HEK293T (cell line): ENCODE results near the gene SNX12.

Source experiments
- ARNT ChIP-seq: fragments of 450-650 bp; IDR thresholded peaks from 2 replicates; pipeline ENCODE4 v1.6.1; 2017; ENCODE audit warnings: mild to moderate bottlenecking
- BHLHE40 ChIP-seq: fragments of 450-650 bp; IDR thresholded peaks from 2 replicates; pipeline ENCODE4 v1.6.1; 2016; ENCODE audit warnings: mild to moderate bottlenecking, moderate library complexity, borderline replicate concordance
- CTBP1 ChIP-seq: fragments of 450-650 bp; IDR thresholded peaks from 2 replicates; pipeline ENCODE4 v1.6.1; 2016; ENCODE audit warnings: borderline replicate concordance
- FOXA1 ChIP-seq: fragments of 450-650 bp; IDR thresholded peaks from 2 replicates; pipeline ENCODE4 v1.6.1; 2016; ENCODE audit warnings: mild to moderate bottlenecking
- FOXM1 ChIP-seq: fragments of 450-650 bp; IDR thresholded peaks from 2 replicates; pipeline ENCODE4 v1.6.1; 2017; ENCODE audit warnings: mild to moderate bottlenecking, borderline replicate concordance
- HDGF ChIP-seq: fragments of 450-650 bp; IDR thresholded peaks from 2 replicates; pipeline ENCODE4 v1.6.1; 2017; ENCODE audit warnings: antibody characterized with exemption, borderline replicate concordance
- LEF1 ChIP-seq: fragments of 450-650 bp; IDR thresholded peaks from 2 replicates; pipeline ENCODE4 v1.6.1; 2017; ENCODE audit warnings: mild to moderate bottlenecking, borderline replicate concordance
- NFRKB ChIP-seq: fragments of 450-650 bp; IDR thresholded peaks from 2 replicates; pipeline ENCODE4 v1.6.1; 2016; ENCODE audit warnings: mild to moderate bottlenecking, moderate library complexity
- SP1 ChIP-seq: fragments of 450-650 bp; IDR thresholded peaks from 2 replicates; pipeline ENCODE4 v1.6.1; 2017
- SUZ12 ChIP-seq: fragments of 450-650 bp; IDR thresholded peaks from 2 replicates; pipeline ENCODE4 v1.6.1; 2016; ENCODE audit warnings: mild to moderate bottlenecking
- TARDBP ChIP-seq: fragments of 450-650 bp; IDR thresholded peaks from 2 replicates; pipeline ENCODE4 v1.6.1; 2016
- ZNF384 ChIP-seq: fragments of 450-650 bp; IDR thresholded peaks from 2 replicates; pipeline ENCODE4 v1.6.1; 2016

DNA sequence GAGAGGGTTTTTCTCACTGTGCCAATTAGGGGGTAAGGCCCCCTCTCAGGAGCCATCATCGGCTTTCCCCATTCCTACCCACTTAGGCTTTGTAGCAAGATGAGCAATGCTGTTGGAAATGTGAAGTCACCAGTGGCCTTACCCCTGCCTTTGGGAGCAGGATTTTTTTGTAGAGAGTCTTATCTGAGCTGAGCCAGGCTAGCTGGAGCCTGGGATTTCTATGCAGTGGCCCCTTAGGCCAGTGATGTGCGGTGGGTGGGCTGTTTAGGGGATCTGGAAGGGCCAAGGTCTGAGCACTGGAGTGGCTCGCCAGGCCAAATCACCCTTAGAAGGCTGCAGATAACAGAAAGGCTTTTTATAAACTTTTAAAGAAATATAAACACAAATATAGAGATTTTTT is 34.2 kb upstream of the SNX12 start:
- TF ChIP-seq BHLHE40 (no peak), SP1 (no peak), SUZ12 (no peak), HDGF (no peak), ZNF384 (no peak), FOXM1 (no peak), FOXA1 (no peak), TARDBP (no peak), ARNT (no peak), NFRKB (no peak), LEF1 (no peak), CTBP1 (no peak)
